Suprapubic skin (tissue), 4 donors: Measurements from ENCODE around the gene RAD23A.

Source experiments
- POLR2A ChIP-seq, 2 donors: fragments of 450-650 bp; IDR thresholded peaks; one replicate each; pipeline ENCODE4 v1.6.1; 2017; ENCODE audit warnings: antibody characterized with exemption in 2 of 2, mild to moderate bottlenecking in 2 of 2, moderate library complexity in 2 of 2
- POLR2AphosphoS5 ChIP-seq, 3 donors: sonication (generic); formaldehyde crosslinking; IDR thresholded peaks; one replicate each; pipeline ENCODE4 v1.6.1; 2017; ENCODE audit warnings: antibody characterized with exemption in 3 of 3

DNA sequence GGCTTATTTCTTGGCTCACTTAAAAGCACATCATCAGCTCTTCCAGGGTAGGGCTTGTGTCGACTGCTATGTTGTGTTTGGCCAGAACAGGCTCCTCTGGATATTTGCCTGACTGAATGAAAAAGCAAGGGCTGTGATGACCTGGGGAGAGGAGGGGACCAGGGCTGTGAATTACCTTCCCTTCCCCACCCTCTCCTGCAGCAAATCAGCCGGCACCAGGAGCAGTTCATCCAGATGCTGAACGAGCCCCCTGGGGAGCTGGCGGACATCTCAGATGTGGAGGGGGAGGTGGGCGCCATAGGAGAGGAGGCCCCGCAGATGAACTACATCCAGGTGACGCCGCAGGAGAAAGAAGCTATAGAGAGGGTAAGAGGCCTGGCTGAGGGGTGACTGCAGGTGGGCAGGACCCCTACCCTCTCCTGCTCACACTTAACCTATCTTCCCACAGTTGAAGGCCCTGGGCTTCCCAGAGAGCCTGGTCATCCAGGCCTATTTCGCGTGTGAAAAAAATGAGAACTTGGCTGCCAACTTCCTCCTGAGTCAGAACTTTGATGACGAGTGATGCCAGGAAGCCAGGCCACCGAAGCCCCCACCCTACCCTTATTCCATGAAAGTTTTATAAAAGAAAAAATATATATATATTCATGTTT is 7.0 kb downstream of the RAD23A start:
- TF ChIP-seq POLR2A (IDR thresholded peaks at IDR 0.05) (no peak), POLR2AphosphoS5 (IDR thresholded peaks at IDR 0.05) (no peak)
